ENCODE measurements around the gene KIF26A. TPM values are rescaled to one million over a fixed set of nuclear protein-coding genes. Genes with fewer than 3 reads are reported as not detected.

Gene KIF26A
- total RNA-seq, 1 donor from 2014 or later, result 0.46 TPM

DNA sequence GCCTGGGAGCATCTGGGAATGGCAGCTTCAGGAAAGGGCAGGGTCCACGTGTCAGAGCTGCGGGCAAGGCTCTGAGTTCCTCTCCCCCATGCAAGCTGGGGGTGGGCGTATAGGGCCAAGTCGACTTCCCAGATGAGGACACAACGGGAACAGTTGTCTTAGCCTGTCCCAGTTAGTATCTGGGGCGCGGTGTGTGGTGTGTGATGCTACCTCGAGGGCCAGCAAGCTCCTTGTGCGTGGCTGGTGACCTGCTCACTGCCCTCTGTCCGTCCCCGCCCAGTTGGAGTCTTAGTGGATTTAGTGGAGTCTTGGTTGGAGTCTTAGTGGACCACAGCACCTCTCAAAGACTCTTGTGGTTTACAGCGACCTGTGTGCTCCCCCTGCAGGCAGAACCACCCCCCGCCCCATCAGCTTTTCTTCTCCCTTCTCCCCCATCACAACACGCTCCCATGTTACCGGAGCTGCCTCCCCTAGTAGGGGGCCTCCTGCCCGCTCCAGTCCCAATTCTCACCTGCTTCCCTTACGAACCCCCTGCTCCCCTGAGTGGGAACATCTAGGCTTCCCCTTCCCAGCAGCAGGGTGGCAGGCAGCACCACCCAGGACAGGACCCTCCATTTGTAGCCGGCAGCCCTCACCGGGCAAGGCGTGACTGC lies 44.2 kb upstream of the KIF26A start:
- DNase-seq (ENCODE audit: low read depth), result no peak
- TF ChIP-seq, protein P1, sequence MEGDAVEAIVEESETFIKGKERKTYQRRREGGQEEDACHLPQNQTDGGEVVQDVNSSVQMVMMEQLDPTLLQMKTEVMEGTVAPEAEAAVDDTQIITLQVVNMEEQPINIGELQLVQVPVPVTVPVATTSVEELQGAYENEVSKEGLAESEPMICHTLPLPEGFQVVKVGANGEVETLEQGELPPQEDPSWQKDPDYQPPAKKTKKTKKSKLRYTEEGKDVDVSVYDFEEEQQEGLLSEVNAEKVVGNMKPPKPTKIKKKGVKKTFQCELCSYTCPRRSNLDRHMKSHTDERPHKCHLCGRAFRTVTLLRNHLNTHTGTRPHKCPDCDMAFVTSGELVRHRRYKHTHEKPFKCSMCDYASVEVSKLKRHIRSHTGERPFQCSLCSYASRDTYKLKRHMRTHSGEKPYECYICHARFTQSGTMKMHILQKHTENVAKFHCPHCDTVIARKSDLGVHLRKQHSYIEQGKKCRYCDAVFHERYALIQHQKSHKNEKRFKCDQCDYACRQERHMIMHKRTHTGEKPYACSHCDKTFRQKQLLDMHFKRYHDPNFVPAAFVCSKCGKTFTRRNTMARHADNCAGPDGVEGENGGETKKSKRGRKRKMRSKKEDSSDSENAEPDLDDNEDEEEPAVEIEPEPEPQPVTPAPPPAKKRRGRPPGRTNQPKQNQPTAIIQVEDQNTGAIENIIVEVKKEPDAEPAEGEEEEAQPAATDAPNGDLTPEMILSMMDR (conservative IDR thresholded peaks at IDR 0.05; ENCODE audit: low read depth, low read length), result no peak
- no peak overlapping the region for H3K4me3 ChIP-seq (ENCODE audit: low read depth, low read length)

DNA sequence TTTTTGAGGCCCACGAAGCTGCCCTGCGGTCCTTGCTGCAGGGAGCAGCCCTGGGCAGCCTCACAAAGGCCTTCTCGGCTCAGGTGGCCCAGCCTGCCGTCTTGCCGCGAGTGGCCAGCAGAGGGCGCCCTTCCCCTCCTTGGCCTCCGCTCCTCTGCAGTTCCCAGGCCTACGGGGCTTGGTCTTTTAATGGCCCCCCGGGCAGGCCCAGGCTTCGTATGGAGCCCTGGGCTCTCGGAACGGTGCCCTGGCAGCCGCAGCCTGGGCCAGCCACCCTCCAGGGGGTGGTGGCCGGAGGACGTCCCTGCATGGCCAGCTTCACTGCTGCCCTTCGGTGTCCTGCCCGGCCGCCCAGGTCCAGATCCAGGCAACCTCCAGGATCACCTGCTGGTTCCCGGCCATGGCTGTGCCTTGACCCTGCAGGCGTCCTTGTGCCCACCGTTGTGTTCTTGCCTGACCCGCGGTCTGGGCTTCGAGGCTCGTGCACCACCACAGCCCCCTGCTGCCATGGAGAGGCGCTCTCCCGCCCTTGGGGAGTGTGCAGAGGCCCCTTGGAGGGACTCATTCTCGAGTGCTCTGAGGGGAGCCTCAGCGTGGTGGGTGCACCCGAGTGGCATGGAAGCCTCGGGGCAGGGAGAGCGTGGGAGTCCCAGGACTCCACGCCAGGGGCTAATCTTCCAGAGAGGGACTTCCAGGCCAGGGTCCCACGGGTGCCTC lies 43.5 kb upstream of the KIF26A start:
- TF ChIP-seq, protein P1 (conservative IDR thresholded peaks at IDR 0.05; ENCODE audit: low read depth, low read length), result peak; percentile 67
- DNase-seq (ENCODE audit: low read depth), result no peak
- no peak overlapping the region for H3K4me3 ChIP-seq (ENCODE audit: low read depth, low read length)

DNA sequence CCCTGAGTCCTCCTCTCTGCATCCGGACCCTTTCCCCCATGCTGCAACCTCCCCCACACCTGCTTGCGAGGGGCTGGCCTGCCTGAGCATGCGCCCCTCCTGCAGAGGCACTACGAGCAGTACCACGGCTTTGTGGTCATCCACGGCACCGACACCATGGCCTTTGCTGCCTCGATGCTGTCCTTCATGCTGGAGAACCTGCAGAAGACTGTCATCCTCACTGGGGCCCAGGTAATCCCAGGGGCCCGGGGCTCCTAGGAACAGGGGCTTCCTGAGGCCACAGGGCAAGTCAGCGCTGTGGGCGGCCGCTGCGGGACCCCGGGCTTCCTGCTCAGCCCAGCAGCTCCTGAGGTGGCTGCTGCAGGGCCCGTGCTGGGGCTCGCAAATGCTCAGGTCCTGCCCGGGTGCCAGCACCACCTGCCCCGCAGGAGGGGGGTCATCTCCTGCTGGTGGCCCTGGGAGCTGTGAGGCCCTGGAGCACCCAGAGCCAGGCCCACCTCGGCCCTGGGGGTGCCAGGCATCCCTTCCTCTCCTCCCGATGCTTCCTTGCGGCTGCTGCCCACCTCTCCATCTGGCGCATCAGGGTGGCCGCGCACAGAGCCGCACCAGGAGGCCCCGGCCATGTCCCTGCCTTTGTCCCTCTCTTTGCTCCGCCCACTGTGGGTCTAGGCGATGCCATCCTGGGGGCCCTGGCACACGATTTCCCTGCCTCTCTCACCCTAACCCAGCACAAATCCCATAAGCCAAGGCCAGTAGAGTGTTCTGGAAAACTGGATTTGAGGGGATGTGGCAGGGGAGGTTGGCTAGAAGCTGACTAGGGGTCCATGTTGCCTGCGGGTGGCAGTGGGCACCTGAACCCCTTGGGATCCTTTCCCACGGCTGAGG lies 42.7 kb upstream of the KIF26A start:
- TF ChIP-seq, protein P1 (conservative IDR thresholded peaks at IDR 0.05; ENCODE audit: low read depth, low read length), result no peak
- H3K4me3 ChIP-seq (ENCODE audit: low read depth, low read length), result no peak overlapping the region
- DNase-seq (ENCODE audit: low read depth), result no peak

DNA sequence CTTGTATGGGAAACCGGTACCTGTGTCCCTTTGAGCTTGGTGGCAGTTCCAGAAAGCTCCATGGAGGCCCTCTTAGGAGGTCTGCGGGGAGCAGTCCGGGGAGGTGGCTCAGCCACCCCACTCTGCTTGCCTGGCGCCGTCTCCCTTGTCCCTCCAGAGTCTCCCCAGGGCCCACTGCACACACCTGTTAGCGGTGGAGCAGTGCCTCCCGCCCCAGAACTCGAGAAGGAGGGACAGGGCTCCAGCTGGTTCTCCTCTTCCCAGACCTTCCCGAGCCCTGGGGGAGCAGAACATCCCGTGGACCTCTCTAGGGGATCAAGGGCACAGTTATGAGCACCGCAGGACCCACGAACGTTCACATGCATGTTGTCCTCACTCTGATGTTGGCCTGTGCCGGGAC lies 42.1 kb upstream of the KIF26A start:
- H3K4me3 ChIP-seq (ENCODE audit: low read depth, low read length), result no peak overlapping the region

DNA sequence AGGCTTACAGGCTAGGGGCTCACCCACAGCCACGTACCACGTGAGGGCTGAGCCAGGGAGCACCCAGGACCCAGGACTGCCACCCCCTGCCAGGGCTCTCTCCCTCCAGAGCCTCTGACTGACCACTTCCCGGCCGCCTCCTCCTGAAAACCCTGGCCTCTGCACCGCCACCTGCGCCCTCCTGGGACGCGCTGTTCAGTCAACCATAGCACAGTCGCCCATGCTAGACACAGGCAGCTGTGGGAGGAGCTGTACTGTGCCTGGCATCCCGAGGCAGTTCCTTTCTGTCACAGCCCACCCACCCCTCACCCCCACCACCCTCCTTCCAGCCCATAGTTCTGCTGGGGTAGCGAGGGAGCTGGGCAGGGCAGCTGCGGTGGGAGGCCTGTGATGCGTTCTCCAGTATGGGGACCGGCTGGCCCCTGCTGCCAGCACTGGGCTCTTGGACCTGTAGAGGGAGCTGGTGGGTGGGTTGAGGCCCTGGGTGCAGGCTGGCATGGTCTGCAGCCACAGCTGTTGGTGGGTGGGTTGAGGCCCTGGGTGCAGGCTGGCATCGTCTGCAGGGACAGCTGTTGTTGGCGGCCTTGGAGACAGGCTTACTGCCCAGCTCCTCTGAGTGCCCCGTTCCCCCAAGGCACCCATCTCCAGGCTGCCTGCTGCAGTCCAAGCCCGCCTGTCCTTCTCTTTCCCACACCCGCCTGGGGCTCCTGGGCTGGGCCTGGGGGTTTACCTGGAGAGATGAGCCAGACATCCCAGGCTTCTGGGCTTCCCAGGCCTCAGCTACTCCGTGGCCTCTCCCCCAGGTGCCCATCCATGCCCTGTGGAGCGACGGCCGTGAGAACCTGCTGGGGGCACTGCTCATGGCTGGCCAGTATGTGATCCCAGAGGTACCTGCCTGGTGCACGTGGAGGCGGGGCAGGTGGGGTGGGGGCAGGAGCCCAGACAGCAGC lies 41.4 kb upstream of the KIF26A start:
- no peak for DNase-seq (ENCODE audit: low read depth)
- TF ChIP-seq, protein P1 (conservative IDR thresholded peaks at IDR 0.05; ENCODE audit: low read depth, low read length), result no peak
- H3K4me3 ChIP-seq (ENCODE audit: low read depth, low read length), result no peak overlapping the region

More for the DNA sequence above, 42.1 kb upstream of the KIF26A start:
- DNase-seq (ENCODE audit: low read depth), result no peak
- TF ChIP-seq, protein P1 (conservative IDR thresholded peaks at IDR 0.05; ENCODE audit: low read depth, low read length), result no peak

Data from epithelial cell of proximal tubule (primary cell).